BE2C (cell line): ENCODE data around the gene UBN2.

ENCODE experiments used
- DNase-seq: peaks from one replicate; pipeline ENCODE4 v3.0.0-alpha.2; 2020
- H3K27me3 ChIP-seq: fragments of 250-450 bp; sonication (Bioruptor Pico); 2 replicates; pipeline ENCODE4 v1.5.1; 2020; ENCODE audit warnings: mild to moderate bottlenecking
- H3K36me3 ChIP-seq: fragments of 250-450 bp; sonication (Bioruptor Pico); 2 replicates; pipeline ENCODE4 v1.5.1; 2020; ENCODE audit warnings: mild to moderate bottlenecking
- H3K4me1 ChIP-seq: fragments of 250-450 bp; sonication (Bioruptor Pico); 2 replicates; pipeline ENCODE4 v1.5.1; 2020
- H3K4me3 ChIP-seq: 2 replicates; pipeline ENCODE4 v1.5.1; 2011; ENCODE audit warnings: low read depth, low read length
- H3K9me3 ChIP-seq: fragments of 250-450 bp; sonication (Bioruptor Pico); 2 replicates; pipeline ENCODE4 v1.5.1; 2020
- TF ChIP-seq, protein P1 (sequence below): IDR thresholded peaks from 2 replicates; pipeline ENCODE4 v1.5.1; 2012; ENCODE audit warnings: mild to moderate bottlenecking, low read depth, low read length

The UBN2 gene

DNA sequence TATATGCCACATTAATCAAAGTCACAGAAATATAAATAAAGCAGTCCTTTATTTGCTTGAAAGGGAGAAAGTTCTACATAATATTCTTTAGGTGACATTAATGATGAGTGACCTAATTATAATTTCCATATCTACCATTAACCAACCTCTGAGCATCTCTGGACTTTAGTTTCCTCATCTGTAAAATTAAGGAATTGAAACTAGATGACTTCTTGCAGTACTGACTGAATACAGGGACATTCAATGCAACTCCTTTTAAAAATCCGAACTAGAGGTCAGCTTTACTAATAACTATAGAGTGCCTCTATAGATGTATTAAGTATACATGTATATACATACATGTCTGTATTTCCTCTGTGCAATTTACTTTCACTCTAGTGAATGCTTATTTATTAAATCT, 114.0 kb downstream of the UBN2 start:
- H3K27me3 ChIP-seq = no peaks in the 10 kb centered on the region
- no peak overlapping the region for H3K4me3 ChIP-seq
- H3K36me3 ChIP-seq = peaks cover 14% of the 10 kb centered on the region
- TF ChIP-seq, protein P1, sequence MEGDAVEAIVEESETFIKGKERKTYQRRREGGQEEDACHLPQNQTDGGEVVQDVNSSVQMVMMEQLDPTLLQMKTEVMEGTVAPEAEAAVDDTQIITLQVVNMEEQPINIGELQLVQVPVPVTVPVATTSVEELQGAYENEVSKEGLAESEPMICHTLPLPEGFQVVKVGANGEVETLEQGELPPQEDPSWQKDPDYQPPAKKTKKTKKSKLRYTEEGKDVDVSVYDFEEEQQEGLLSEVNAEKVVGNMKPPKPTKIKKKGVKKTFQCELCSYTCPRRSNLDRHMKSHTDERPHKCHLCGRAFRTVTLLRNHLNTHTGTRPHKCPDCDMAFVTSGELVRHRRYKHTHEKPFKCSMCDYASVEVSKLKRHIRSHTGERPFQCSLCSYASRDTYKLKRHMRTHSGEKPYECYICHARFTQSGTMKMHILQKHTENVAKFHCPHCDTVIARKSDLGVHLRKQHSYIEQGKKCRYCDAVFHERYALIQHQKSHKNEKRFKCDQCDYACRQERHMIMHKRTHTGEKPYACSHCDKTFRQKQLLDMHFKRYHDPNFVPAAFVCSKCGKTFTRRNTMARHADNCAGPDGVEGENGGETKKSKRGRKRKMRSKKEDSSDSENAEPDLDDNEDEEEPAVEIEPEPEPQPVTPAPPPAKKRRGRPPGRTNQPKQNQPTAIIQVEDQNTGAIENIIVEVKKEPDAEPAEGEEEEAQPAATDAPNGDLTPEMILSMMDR = no peak
- DNase-seq = no peak
- no peaks in the 10 kb centered on the region for H3K4me1 ChIP-seq
- no peaks in the 10 kb centered on the region for H3K9me3 ChIP-seq

DNA sequence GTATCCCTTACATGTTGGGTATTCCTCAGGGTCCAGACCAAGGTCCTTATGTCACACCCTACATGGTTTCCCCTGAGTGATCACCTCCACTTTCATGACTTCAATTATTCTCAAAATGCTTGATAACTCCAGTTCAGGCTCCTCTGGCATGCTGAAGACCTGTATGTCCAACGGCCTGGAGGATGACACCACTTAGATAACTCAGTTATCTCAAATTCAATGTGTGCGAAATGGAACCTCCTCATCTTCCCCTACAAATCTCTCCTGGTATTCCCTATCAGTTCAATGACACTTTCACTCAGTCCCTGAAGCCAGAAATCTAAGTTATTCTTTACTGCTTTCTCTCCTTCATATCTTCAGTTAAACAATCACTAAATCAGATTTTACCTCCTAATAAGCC, 120.0 kb downstream of the UBN2 start:
- no peak overlapping the region for H3K4me3 ChIP-seq
- no peak for DNase-seq
- TF ChIP-seq, protein P1 = no peak
- peaks cover 15% of the 10 kb centered on the region for H3K36me3 ChIP-seq
- H3K27me3 ChIP-seq = no peaks in the 10 kb centered on the region
- H3K4me1 ChIP-seq = no peaks in the 10 kb centered on the region
- H3K9me3 ChIP-seq = no peaks in the 10 kb centered on the region

DNA sequence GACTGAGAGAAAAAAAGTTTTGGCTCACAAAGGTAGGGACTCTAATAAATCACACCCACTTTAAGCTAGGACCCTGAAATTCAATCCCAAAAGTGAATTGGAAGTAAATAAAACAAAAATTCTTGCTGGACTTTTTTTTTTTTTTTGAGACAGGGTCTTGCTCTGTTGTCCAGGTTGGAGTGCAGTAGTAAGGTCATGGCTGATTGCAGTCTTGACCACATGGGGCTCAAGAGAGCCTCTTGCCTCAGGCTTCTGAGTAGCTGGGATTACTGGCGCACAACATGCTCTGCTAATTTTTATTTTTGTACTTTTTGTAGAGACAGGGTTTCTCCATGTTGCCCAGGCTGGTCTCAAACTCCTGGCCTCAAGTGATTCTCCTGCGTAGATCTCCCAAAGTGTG, 123.7 kb downstream of the UBN2 start:
- Histone ChIP-seq H3K4me1 (no peaks in the 10 kb centered on the region), H3K36me3 (peaks cover 6% of the 10 kb centered on the region; the same call in 1 of the 2 replicates), H3K4me3 (no peak overlapping the region), H3K27me3 (no peaks in the 10 kb centered on the region), H3K9me3 (no peaks in the 10 kb centered on the region; the same call in 1 of the 2 replicates)
- TF ChIP-seq, protein P1 = no peak
- DNase-seq = no peak

DNA sequence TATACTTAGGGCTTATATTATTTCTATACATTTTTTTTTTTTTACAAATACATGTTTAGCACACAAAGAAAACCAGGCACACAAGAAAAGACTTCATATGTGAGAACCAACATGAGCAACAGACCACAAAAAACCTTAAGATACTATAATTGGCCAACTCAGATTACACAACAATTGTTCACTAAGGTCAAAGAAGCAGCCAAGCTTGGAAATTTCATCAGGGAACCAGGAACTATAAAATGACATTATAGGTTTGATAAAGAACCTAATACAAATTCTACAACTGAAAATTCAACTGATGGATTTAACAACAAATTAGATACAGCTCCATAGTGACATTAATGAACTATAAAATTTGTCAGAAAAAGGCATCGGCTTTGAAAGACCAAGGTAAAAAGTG, 124.3 kb downstream of the UBN2 start:
- no peak for DNase-seq
- no peaks in the 10 kb centered on the region for H3K4me1 ChIP-seq
- TF ChIP-seq, protein P1 = no peak
- H3K4me3 ChIP-seq = no peak overlapping the region
- H3K36me3 ChIP-seq = peaks cover 6% of the 10 kb centered on the region; the same call in 1 of the 2 replicates
- no peaks in the 10 kb centered on the region for H3K27me3 ChIP-seq
- H3K9me3 ChIP-seq = no peaks in the 10 kb centered on the region; the same call in 1 of the 2 replicates
